ENCODE results near the gene NFKB2. TPM values are rescaled to one million over a fixed set of nuclear protein-coding genes. Genes with fewer than 3 reads are reported as not detected.

The NFKB2 gene
- total RNA-seq, 1 donor from 2014 or later, result 39.9 TPM

DNA sequence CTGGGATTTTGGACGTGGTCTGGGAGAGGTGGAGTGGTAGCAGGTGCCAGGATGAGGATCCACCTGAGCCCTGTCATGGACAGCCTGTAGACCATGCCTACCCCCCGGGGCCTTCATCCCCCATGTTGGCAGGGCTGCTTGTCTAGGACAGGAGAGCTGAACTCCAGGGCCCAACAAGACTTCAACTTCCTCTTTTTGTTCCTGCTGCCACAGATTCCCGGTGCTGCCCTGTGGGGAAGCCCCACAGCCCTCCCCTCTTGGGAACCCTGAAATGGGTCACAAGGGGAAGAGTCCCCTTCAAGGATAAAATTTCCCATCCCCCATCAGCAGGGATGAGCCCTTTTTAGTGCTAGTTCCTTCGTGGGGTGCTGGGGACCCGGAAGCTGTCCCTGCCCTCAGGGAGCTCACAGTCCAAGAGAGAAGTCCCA is 38.1 kb downstream of the NFKB2 start:
- peaks cover 10% of the 10 kb centered on the region for H3K27me3 Mint-ChIP-seq (ENCODE audit: low read depth, unreplicated experiment)
- no peak for FAIRE-seq
- TF ChIP-seq, protein P1, sequence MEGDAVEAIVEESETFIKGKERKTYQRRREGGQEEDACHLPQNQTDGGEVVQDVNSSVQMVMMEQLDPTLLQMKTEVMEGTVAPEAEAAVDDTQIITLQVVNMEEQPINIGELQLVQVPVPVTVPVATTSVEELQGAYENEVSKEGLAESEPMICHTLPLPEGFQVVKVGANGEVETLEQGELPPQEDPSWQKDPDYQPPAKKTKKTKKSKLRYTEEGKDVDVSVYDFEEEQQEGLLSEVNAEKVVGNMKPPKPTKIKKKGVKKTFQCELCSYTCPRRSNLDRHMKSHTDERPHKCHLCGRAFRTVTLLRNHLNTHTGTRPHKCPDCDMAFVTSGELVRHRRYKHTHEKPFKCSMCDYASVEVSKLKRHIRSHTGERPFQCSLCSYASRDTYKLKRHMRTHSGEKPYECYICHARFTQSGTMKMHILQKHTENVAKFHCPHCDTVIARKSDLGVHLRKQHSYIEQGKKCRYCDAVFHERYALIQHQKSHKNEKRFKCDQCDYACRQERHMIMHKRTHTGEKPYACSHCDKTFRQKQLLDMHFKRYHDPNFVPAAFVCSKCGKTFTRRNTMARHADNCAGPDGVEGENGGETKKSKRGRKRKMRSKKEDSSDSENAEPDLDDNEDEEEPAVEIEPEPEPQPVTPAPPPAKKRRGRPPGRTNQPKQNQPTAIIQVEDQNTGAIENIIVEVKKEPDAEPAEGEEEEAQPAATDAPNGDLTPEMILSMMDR (IDR thresholded peaks at IDR 0.05; ENCODE audit: insufficient read depth, low read depth, low read length), result no peak
- no peak for TF ChIP-seq EZH2 (IDR thresholded peaks at IDR 0.05; ENCODE audit: insufficient read depth, low read length)

DNA sequence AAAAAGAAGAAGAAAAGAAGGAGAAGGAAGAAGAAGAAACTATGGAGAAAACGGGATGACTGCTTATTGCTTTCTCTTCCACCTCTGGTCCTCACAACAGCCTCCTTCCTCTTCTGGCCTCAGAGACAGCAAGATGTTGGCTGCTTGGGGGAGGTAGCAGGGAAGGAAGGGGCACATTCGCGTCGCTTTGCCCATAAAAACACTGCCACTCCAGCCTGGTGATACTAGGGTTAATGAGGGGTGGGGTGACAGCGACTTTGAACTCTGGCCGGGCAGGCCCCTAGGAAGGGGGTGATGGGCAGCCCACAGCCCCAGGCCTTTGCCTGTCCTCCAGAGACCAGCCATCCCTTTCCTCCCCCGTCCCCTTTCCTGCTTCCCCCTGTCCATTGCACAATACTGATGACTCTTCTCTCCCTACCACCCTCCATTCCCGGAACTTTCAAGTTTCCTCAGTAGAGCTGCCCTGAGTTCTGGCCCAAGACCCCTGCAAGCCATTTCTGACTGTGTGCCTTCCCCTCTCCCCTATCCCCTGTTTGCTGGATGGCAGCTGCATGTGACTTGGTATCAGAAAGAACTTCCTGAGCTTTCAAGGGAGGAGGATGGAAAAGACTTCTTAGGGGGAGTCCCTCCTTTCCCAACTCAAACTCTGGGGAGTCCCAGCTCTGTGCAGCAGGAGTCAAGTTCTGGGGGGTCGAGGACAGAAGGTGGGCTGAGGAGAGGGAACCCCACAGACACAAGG is 39.1 kb downstream of the NFKB2 start:
- Mint-ChIP-seq H3K36me3 (ENCODE audit: low read depth, unreplicated experiment) (no peaks in the 10 kb centered on the region), H3K4me1 (ENCODE audit: low read depth, unreplicated experiment) (peaks cover 10% of the 10 kb centered on the region), H3K9me3 (ENCODE audit: unreplicated experiment) (no peaks in the 10 kb centered on the region), H3K27ac (ENCODE audit: unreplicated experiment) (peak overlapping the region; percentile 2), H3K4me3 (ENCODE audit: unreplicated experiment) (no peak overlapping the region), H3K27me3 (ENCODE audit: low read depth, unreplicated experiment) (peaks cover 10% of the 10 kb centered on the region)
- Histone ChIP-seq H3K79me2 (ENCODE audit: insufficient read depth, low read length) (peaks cover 12% of the 10 kb centered on the region), H4K20me1 (ENCODE audit: insufficient read depth, low read length) (peaks cover under 1% of the 10 kb centered on the region), H3K9me3 (ENCODE audit: insufficient read depth, low read depth, low read length) (no peaks in the 10 kb centered on the region), H3K4me3 (ENCODE audit: insufficient read depth, low read depth, low read length) (no peak overlapping the region), H3K27me3 (ENCODE audit: insufficient read depth, low read length) (no peaks in the 10 kb centered on the region), H3K4me2 (ENCODE audit: low read length) (peak overlapping the region; percentile 6), H3K36me3 (ENCODE audit: insufficient read depth, low read length) (no peaks in the 10 kb centered on the region), H3K9ac (ENCODE audit: low read length) (no peak overlapping the region), H2AFZ (ENCODE audit: low read depth, low read length) (peak overlapping the region; percentile 74), H3K4me1 (ENCODE audit: insufficient read depth, low read length) (peaks cover 18% of the 10 kb centered on the region), H3K27ac (ENCODE audit: low read depth, low read length) (no peak overlapping the region)
- TF ChIP-seq, protein P1 (IDR thresholded peaks at IDR 0.05; ENCODE audit: insufficient read depth, low read depth, low read length), result no peak
- no peak for TF ChIP-seq EZH2 (IDR thresholded peaks at IDR 0.05; ENCODE audit: insufficient read depth, low read length)
- no peak for FAIRE-seq
- no peak for DNase-seq (ENCODE audit: low read depth)

More for the DNA sequence above, 38.1 kb downstream of the NFKB2 start:
- H3K4me3 Mint-ChIP-seq (ENCODE audit: unreplicated experiment), result no peak overlapping the region
- Histone ChIP-seq H3K9ac (ENCODE audit: low read length) (no peak overlapping the region), H3K79me2 (ENCODE audit: insufficient read depth, low read length) (peaks cover 12% of the 10 kb centered on the region), H3K4me1 (ENCODE audit: insufficient read depth, low read length) (peaks cover 18% of the 10 kb centered on the region), H3K27me3 (ENCODE audit: insufficient read depth, low read length) (no peaks in the 10 kb centered on the region), H4K20me1 (ENCODE audit: insufficient read depth, low read length) (peaks cover 4% of the 10 kb centered on the region), H3K4me3 (ENCODE audit: insufficient read depth, low read depth, low read length) (no peak overlapping the region), H3K36me3 (ENCODE audit: insufficient read depth, low read length) (no peaks in the 10 kb centered on the region), H3K4me2 (ENCODE audit: low read length) (no peak overlapping the region), H3K27ac (ENCODE audit: low read depth, low read length) (no peak overlapping the region), H3K9me3 (ENCODE audit: insufficient read depth, low read depth, low read length) (no peaks in the 10 kb centered on the region), H2AFZ (ENCODE audit: low read depth, low read length) (no peak overlapping the region)
- H3K36me3 Mint-ChIP-seq (ENCODE audit: low read depth, unreplicated experiment), result no peaks in the 10 kb centered on the region
- DNase-seq (ENCODE audit: low read depth), result no peak
- H3K27ac Mint-ChIP-seq (ENCODE audit: unreplicated experiment), result no peak overlapping the region
- no peaks in the 10 kb centered on the region for H3K9me3 Mint-ChIP-seq (ENCODE audit: unreplicated experiment)
- H3K4me1 Mint-ChIP-seq (ENCODE audit: low read depth, unreplicated experiment), result peaks cover 10% of the 10 kb centered on the region

DNA sequence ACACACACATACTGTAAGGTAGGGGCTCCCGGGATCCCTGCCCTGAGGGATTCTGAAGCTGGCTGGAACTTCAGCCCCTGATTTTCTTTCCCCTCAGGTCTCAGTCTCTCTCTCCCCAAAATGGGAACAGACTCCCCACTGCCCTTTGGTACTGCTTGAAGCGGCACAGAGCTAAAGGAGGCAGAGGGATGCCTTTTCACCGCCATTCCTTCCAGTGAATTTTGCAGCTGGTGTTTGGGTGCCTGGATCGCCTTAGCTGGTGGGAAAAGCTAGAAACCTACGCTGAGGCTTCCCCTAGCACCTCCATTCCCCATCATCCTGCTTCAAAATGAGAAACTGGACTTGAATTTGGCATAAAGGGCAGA is 39.6 kb downstream of the NFKB2 start:
- Histone ChIP-seq H3K36me3 (ENCODE audit: insufficient read depth, low read length) (no peaks in the 10 kb centered on the region), H3K27ac (ENCODE audit: low read depth, low read length) (no peak overlapping the region), H3K9ac (ENCODE audit: low read length) (no peak overlapping the region), H3K4me2 (ENCODE audit: low read length) (peak overlapping the region; percentile 68), H3K9me3 (ENCODE audit: insufficient read depth, low read depth, low read length) (no peaks in the 10 kb centered on the region), H3K27me3 (ENCODE audit: insufficient read depth, low read length) (no peaks in the 10 kb centered on the region), H3K4me3 (ENCODE audit: insufficient read depth, low read depth, low read length) (no peak overlapping the region), H3K79me2 (ENCODE audit: insufficient read depth, low read length) (peaks cover 12% of the 10 kb centered on the region), H3K4me1 (ENCODE audit: insufficient read depth, low read length) (peaks cover 18% of the 10 kb centered on the region), H4K20me1 (ENCODE audit: insufficient read depth, low read length) (no peaks in the 10 kb centered on the region), H2AFZ (ENCODE audit: low read depth, low read length) (peak overlapping the region; percentile 74)
- no peak for DNase-seq (ENCODE audit: low read depth)
- no peaks in the 10 kb centered on the region for H3K36me3 Mint-ChIP-seq (ENCODE audit: low read depth, unreplicated experiment)
- H3K4me3 Mint-ChIP-seq (ENCODE audit: unreplicated experiment), result peak overlapping the region; percentile 57
- H3K27ac Mint-ChIP-seq (ENCODE audit: unreplicated experiment), result peak overlapping the region; percentile 2
- TF ChIP-seq EZH2 (IDR thresholded peaks at IDR 0.05; ENCODE audit: insufficient read depth, low read length), result no peak
- TF ChIP-seq, protein P1 (IDR thresholded peaks at IDR 0.05; ENCODE audit: insufficient read depth, low read depth, low read length), result no peak
- peaks cover 10% of the 10 kb centered on the region for H3K27me3 Mint-ChIP-seq (ENCODE audit: low read depth, unreplicated experiment)
- no peak for FAIRE-seq
- no peaks in the 10 kb centered on the region for H3K9me3 Mint-ChIP-seq (ENCODE audit: unreplicated experiment)
- H3K4me1 Mint-ChIP-seq (ENCODE audit: low read depth, unreplicated experiment), result peaks cover 10% of the 10 kb centered on the region

All from astrocyte (in vitro differentiated cells and primary cell).